GM12878 (cell line): ENCODE results near the gene NHS.

Experiments used
- ZSCAN29 ChIP-seq: fragments of 450-650 bp; IDR thresholded peaks from 2 replicates; pipeline ENCODE4 v1.6.1; 2017; ENCODE audit warnings: mild to moderate bottlenecking, moderate library complexity
- TF ChIP-seq, protein P1 (sequence below), 3 experiments: IDR thresholded peaks in 2 of 3; conservative IDR thresholded peaks in 1 of 3; 2 replicates each; pipeline ENCODE4 v1.5.1; 2011; ENCODE audit warnings: low read depth in 3 of 3, low read length in 3 of 3, mild to moderate bottlenecking in 3 of 3, control low read depth in 2 of 3, moderate library complexity in 2 of 3, inconsistent platforms in 1 of 3, mixed read lengths in 1 of 3; ENCODE audit not compliant: control insufficient read depth in 2 of 3, insufficient read depth in 1 of 3; ENCODE audit errors: extremely low read depth in 1 of 3

DNA sequence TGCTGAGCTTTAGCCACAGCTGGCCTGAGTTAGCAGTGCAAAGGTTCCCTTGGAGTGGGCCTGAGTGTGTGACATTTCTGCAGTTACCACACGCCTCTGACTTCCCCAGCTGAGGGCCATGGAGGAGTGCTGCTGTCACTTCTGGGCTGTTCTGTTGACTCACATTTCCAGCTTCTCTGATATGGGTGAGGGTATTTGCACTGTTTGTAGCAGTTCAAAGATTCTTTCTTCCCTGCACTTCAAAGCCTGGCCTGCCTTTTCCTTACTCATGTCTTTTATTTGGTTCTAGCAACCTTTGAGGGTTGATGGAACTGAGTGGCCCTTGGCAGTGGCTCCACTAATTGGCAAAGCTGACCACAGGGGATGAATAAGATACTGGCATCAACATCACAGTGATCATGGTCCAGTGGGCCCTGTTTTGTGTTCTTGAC is 335.9 kb downstream of the NHS start:
- TF ChIP-seq ZSCAN29: no peak
- TF ChIP-seq, protein P1, sequence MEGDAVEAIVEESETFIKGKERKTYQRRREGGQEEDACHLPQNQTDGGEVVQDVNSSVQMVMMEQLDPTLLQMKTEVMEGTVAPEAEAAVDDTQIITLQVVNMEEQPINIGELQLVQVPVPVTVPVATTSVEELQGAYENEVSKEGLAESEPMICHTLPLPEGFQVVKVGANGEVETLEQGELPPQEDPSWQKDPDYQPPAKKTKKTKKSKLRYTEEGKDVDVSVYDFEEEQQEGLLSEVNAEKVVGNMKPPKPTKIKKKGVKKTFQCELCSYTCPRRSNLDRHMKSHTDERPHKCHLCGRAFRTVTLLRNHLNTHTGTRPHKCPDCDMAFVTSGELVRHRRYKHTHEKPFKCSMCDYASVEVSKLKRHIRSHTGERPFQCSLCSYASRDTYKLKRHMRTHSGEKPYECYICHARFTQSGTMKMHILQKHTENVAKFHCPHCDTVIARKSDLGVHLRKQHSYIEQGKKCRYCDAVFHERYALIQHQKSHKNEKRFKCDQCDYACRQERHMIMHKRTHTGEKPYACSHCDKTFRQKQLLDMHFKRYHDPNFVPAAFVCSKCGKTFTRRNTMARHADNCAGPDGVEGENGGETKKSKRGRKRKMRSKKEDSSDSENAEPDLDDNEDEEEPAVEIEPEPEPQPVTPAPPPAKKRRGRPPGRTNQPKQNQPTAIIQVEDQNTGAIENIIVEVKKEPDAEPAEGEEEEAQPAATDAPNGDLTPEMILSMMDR (IDR thresholded peaks at IDR 0.05 in 2 of 3, conservative IDR thresholded peaks at IDR 0.05 in 1 of 3; ENCODE audit: control insufficient read depth in 2 of 3, extremely low read depth in 1 of 3, insufficient read depth in 1 of 3, low read depth in 3 of 3, low read length in 3 of 3): no peak
